Stimulated activated naive B cell treated with anti-CD40 and anti-IgM and Interleukin-4, amounts not matched to agents 10 μg/mL and 1 μg/mL and 100 μg/mL, for 72 hours (primary cell): ENCODE data around the gene GRPEL1.
A peak's percentile ranks its signal among the peaks of the same experiment; 100 is the strongest.
"Not testable (repeated sequence)": the region's sequence is repeated elsewhere in the genome, so short reads cannot be mapped to it uniquely, and the experiment has no call there.

Experiments
- ATAC-seq, 2 donors: fragments of 150-1000 bp; cut with Tn5 transposase; replicated peaks; 2 replicates each; pipeline ENCODE4 v1.10.0; 2021; ENCODE audit warnings: moderate library complexity in 1 of 2
- DNase-seq: peaks from one replicate; pipeline ENCODE4 v3.0.0; 2021
- H3K27ac Mint-ChIP-seq: one replicate; pipeline ENCODE4 v1.8.0; 2022; ENCODE audit warnings: mild to moderate bottlenecking, mixed read lengths
- H3K27me3 Mint-ChIP-seq, 2 donors: one replicate each; pipeline ENCODE4 v1.8.0; 2022; ENCODE audit warnings: mixed read lengths in 2 of 2
- H3K36me3 Mint-ChIP-seq, 2 donors: one replicate each; pipeline ENCODE4 v1.8.0; 2022; ENCODE audit warnings: mixed read lengths in 2 of 2, mild to moderate bottlenecking in 1 of 2
- H3K4me1 Mint-ChIP-seq, 2 donors: one replicate each; pipeline ENCODE4 v1.8.0; 2022; ENCODE audit warnings: mixed read lengths in 2 of 2, mild to moderate bottlenecking in 1 of 2
- H3K4me3 Mint-ChIP-seq, 2 donors: one replicate each; pipeline ENCODE4 v1.8.0; 2022; ENCODE audit warnings: mild to moderate bottlenecking in 2 of 2, mixed read lengths in 2 of 2, moderate library complexity in 1 of 2
- H3K9me3 Mint-ChIP-seq, 2 donors: one replicate each; pipeline ENCODE4 v1.8.0; 2022; ENCODE audit warnings: mixed read lengths in 2 of 2, mild to moderate bottlenecking in 1 of 2

Gene GRPEL1

DNA sequence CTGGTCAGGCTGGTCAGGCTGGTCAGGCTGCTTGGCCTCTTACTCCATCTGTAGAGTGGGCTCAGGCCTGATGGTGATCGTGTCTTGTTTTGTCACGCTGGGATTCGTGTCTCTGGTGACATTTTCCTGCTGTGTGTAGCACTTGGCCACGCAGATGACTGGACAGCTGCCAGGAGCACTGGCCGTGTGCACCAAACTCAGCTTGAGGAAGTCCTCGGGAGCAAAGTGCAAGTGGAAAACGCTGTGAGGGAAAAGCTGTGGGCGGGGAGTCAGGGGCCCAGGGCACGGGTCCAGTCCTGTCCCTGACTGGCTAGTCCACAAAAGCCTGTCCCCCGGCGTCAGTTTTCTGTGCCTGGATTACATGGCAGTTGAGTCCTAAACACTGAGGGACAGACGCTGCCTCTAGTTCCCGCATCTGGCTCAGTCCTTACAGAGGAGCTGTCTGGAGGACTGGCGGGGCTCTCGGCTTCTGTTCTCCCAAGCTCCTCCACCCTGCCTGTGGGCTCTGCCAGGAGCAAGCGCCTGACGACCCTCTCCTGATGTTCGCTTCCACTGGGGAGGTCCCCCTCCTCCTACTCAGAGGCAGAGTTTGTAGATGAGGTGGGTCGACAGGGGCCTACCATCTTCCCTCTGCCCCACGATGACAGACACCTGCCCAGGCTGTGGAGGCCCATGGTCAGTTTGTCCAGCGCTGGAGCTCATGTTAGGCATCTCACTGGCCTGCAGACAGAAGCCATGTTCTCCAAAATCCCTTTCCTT is 35.9 kb upstream of the GRPEL1 start:
- Mint-ChIP-seq H3K9me3 (no peaks in the 10 kb centered on the region), H3K27me3 (peaks cover 6 to 16% of the 10 kb centered on the region in 2 donors), H3K4me3 (peak overlapping the region; percentile 92 to 96), H3K4me1 (peaks cover 11 to 21% of the 10 kb centered on the region in 2 donors), H3K36me3 (no peaks in the 10 kb centered on the region), H3K27ac (peak overlapping the region; percentile 86)
- no peak for DNase-seq
- no peak for ATAC-seq

DNA sequence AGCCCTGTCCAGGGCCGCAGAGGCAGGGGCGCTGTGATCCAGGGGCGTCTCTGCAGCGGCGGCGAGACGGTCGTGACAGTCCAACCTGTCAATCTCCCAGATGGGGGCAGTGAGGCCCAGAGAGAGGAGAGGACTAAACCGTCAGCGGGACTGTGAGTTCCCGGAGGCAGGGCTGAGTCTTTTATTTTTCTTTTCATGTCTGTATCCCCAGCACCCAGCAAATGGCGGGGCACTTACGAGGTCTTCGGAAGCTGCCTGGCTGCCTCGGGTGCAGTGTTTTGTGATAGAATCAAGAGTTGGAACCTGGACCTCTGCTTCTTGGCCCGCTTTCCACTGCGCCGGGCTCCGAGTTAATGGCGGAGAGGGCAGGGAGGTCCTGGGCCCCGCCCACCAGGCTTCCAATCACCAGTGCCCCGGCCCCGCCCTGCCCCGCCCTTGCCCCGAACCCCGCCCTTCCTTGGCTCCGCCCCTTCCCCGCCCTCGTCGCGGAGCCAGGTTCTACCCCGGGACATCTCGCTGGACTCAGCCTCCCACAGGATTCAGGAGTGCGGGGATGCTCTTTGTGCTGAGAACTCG is 35.3 kb upstream of the GRPEL1 start:
- Mint-ChIP-seq H3K4me3 (peak overlapping the region; percentile 92 to 96), H3K27me3 (peaks cover 6 to 14% of the 10 kb centered on the region in 2 donors), H3K4me1 (peaks cover 11 to 21% of the 10 kb centered on the region in 2 donors), H3K27ac (peak overlapping the region; percentile 86), H3K9me3 (no peaks in the 10 kb centered on the region), H3K36me3 (no peaks in the 10 kb centered on the region)
- peak; percentile 65 for DNase-seq
- peak; percentile 92 to 94 for ATAC-seq

DNA sequence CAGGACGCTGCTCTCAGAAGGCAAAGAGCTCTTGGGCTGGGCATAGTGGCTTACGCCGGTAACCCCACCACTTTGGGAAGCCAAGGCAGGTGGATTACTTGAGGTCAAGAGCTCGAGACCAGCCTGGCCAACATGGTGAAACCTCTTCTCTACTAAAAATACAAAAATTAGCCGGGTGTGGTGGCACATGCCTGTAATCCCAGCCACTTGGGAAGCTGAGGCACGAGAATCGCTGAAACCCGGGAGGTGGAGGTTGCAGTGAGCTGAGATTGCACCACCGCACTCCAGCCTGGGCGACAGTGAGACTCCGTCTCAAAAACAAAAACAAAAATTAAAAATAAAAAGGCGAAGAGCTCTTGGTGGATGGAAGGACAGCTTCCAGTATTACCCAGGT is 34.6 kb upstream of the GRPEL1 start:
- H3K36me3 Mint-ChIP-seq, DNase-seq, H3K9me3 Mint-ChIP-seq, H3K27ac Mint-ChIP-seq: not testable (repeated sequence)
- H3K27me3 Mint-ChIP-seq: peaks cover 8 to 16% of the 10 kb centered on the region in 2 donors
- ATAC-seq: peak in 1 of 2 donors; percentile 1
- H3K4me3 Mint-ChIP-seq: peak overlapping the region; percentile 92 to 96
- peaks cover 11 to 21% of the 10 kb centered on the region in 2 donors for H3K4me1 Mint-ChIP-seq

DNA sequence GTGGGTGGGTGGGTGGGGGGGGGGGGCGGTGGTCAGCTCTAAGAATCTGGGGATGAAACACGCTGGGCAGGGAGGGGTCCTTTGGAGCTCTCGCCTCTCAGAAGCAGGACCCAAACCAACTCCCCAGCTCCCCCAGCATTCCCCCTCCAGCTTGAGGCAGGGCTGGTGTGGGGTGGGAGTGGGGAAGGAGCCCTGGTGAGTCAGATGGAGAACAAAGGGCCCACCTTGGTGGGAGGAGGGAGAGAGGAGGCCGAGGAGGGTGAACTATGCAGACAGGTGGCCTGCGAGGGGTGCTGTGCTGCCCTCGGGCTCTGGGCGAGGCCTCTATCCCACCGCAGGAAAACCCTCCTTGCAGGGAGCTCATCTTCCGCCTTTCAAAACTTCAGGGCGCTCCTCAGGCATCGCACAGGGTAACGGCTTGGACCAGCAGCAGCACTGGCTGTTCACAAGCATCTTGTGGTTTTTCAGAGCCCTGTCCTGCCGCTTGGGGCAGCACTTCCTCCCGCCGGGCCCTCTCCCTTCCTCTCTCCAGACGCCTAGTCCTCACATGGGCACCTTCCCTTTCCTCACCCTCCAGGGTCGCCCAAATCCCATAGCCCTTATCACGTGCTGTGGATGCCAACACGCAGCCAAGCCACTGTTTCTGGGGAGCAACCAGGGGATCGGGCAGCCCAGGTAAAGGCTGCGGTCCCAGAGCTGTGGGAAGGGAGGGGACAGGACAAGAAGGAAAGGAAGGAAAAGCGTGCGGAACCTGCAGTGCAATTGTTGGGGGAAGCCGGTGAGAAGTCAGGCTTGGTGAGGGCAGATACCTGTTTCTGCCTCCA is 34.0 kb upstream of the GRPEL1 start:
- H3K27ac Mint-ChIP-seq: no peak overlapping the region
- H3K4me1 Mint-ChIP-seq: peaks cover 11 to 21% of the 10 kb centered on the region in 2 donors

DNA sequence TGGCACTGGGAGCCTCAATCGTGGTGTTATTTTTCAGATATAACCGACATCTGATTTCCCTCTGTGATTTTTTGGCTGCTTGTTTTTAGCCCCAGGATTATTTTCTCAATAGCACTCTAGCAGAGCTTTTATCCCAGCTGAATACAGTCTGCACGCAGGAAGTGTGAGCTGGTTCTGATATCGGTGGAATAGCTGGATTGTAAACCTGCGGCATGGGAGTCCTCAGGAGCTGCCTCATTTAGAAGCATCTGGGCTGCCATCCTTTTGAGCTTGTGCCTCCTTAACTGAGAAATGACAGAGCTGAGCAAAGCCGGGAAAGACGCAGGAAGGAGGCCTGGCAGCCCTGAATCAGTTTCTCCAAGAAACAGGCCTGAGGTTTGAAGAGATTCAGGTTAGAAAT is 28.4 kb upstream of the GRPEL1 start:
- ATAC-seq (no peak), DNase-seq (no peak)
- H3K4me3 Mint-ChIP-seq: no peak overlapping the region
- H3K27ac Mint-ChIP-seq: no peak overlapping the region
- peaks cover 34 to 46% of the 10 kb centered on the region in 2 donors for H3K27me3 Mint-ChIP-seq
- H3K9me3 Mint-ChIP-seq: no peaks in the 10 kb centered on the region
- no peaks in the 10 kb centered on the region for H3K4me1 Mint-ChIP-seq
- H3K36me3 Mint-ChIP-seq: no peaks in the 10 kb centered on the region

More for the DNA sequence above, 34.0 kb upstream of the GRPEL1 start:
- ATAC-seq (peak; percentile 69 to 76), DNase-seq (peak; percentile 39)
- Mint-ChIP-seq H3K4me3 (peak overlapping the region; percentile 92 to 96), H3K36me3 (no peaks in the 10 kb centered on the region), H3K27me3 (peaks cover 11 to 18% of the 10 kb centered on the region in 2 donors), H3K9me3 (no peaks in the 10 kb centered on the region)

DNA sequence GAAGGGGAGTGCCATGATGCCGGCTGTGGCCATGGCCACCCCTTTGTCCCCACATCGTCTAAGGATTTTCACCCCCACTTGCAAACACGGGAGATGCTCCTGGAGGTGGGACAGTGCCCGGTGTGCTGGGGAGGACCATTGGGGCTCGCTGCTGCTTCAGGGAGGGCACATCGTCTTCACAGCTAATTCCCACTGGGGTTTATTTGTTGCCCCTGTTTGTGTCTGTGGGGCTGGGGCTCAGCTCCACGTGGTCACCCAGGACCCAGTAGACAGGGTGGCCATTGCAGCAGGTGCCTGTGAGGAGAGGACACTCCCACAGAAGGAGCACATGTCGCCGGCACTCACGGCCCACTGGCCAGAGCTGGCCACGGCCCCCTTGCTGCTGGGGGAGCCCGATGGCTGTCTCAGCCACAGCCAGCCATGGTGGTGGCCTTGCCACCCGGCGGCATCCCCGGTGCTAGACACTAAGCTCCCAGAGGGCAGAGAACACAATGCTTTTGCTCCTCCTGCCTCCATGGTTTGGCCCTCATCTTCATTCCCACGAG is 27.8 kb upstream of the GRPEL1 start:
- no peak for DNase-seq
- no peaks in the 10 kb centered on the region for H3K9me3 Mint-ChIP-seq
- H3K27me3 Mint-ChIP-seq: peaks cover 39 to 50% of the 10 kb centered on the region in 2 donors
- no peaks in the 10 kb centered on the region for H3K4me1 Mint-ChIP-seq
- ATAC-seq: no peak
- no peaks in the 10 kb centered on the region for H3K36me3 Mint-ChIP-seq
- no peak overlapping the region for H3K27ac Mint-ChIP-seq
- no peak overlapping the region for H3K4me3 Mint-ChIP-seq

DNA sequence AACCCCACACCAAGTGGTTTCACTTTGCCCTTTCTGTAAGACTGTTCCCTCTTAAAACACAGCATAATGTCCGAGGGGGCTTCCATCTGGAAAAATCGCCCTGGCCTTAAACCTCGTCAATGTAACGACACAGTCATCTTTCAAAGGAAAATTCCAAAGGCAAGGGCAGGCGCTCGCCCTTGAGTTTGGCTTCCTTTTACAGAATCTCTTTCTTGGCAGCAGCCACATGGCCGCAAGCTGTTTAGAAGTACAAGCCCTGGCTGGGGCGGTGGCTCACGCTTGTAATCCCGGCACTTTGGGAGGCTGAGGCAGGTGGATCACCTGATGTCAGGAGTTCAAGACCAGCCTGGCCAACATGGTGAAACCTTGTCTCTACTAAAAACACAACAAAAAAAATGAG is 27.1 kb upstream of the GRPEL1 start:
- no peak overlapping the region for H3K27ac Mint-ChIP-seq
- ATAC-seq: no peak
- DNase-seq: no peak
- H3K36me3 Mint-ChIP-seq: no peaks in the 10 kb centered on the region
- no peak overlapping the region for H3K4me3 Mint-ChIP-seq
- peaks cover 42 to 53% of the 10 kb centered on the region in 2 donors for H3K27me3 Mint-ChIP-seq
- no peaks in the 10 kb centered on the region for H3K9me3 Mint-ChIP-seq
- no peaks in the 10 kb centered on the region for H3K4me1 Mint-ChIP-seq

DNA sequence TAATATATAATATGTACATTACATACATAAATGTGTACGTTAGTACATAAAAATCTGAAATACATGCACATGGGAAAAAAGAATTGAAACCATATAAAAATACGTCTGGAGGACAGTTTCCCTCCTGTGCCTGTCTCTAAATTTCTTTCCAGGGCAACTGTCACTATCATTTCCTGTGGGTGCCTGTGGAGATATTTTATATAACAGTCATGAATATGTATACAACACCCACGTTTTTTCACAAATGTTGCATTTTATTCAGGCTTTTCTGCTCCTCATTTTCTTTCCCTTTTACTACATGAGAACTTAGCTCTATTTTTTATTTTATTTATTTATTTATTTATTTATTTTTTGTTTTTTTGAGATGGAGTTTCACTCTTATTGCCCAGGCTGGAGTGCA is 24.2 kb upstream of the GRPEL1 start:
- ATAC-seq: no peak
- no peak for DNase-seq
- Mint-ChIP-seq H3K36me3 (no peaks in the 10 kb centered on the region), H3K27me3 (peaks cover 45 to 49% of the 10 kb centered on the region in 2 donors), H3K9me3 (no peaks in the 10 kb centered on the region), H3K27ac (no peak overlapping the region), H3K4me1 (no peaks in the 10 kb centered on the region), H3K4me3 (no peak overlapping the region)

DNA sequence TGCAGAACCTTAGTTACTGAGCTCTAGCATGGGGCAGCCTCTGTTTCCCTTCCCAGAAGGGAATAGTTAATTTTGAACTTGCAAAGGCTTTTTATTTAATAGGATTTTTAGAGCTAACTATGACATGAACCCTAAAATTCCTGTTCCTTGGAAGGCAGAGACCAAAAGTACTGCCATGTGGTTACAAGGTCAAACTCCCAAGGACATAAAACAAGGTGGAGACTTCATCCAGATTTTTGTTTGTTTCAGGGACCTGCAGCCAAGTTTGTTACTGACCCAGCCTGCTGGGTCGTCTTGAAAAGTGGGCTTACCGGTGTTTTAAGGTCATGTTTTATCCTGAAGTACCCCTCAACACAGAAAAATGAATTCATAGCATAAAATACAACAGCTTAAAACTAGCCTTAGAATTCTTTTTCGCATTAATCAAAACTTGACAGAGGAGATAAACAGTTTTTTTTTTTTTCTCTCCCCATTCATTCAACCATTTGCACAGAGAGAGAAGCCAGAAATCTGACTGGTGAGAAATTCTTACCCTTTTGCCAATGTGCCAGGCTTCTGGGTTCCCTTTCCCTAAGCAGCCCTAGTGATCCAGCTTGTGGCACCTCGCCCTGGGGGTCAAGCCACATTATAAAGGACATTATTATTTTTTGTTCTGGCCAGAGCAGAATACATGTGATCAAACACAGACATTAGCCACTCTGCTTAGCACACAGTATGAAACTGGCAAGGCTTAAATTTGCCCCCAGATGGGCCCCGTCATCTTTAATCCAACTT is 21.5 kb upstream of the GRPEL1 start:
- H3K4me3 Mint-ChIP-seq: no peak overlapping the region
- peaks cover 41 to 44% of the 10 kb centered on the region in 2 donors for H3K27me3 Mint-ChIP-seq

DNA sequence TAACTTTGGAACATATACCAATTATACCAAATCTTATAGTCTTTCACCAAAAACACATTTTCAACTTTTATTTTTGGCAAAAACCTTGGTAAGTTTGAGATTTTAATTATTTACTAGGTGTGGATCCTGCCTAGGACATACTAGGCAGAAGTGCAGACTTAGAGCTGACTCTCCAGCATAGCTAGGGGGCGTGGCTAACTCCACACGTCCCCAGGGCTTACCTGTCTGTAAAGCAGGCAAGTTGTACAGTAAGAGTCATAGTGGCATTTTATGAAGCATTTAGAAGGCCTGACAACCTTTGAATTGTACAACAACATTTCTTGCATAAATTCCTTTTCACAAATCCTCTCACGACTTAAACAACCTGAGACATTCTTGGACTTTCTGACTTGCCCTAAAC is 19.2 kb upstream of the GRPEL1 start:
- Mint-ChIP-seq H3K36me3 (no peaks in the 10 kb centered on the region), H3K27me3 (peaks cover 37 to 50% of the 10 kb centered on the region in 2 donors), H3K27ac (no peak overlapping the region), H3K4me1 (no peaks in the 10 kb centered on the region), H3K4me3 (no peak overlapping the region), H3K9me3 (peaks cover 0 to 3% of the 10 kb centered on the region in 2 donors)
- DNase-seq: no peak
- no peak for ATAC-seq

More for the DNA sequence above, 21.5 kb upstream of the GRPEL1 start:
- no peak overlapping the region for H3K27ac Mint-ChIP-seq
- H3K9me3 Mint-ChIP-seq: no peaks in the 10 kb centered on the region
- no peak for ATAC-seq
- no peak for DNase-seq
- no peaks in the 10 kb centered on the region for H3K4me1 Mint-ChIP-seq
- no peaks in the 10 kb centered on the region for H3K36me3 Mint-ChIP-seq

DNA sequence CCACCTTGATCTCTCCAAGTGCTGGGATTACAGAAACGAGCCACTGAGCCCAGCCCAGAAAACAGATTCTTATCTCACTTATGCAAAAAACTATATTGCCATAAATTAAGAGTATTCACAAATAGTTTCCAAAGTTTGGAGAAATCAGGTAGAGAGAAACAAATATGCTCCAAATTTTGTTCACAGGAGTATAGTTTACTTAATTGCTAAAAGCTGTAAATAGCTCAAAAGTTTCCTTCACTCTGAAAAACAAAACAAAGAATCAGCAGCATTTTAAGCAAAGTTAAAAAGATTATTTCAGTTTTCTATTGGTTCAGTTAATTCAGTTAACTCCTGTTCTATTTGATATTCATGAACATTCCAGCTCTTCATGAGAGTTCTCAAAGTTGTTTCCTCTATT is 18.5 kb upstream of the GRPEL1 start:
- H3K4me1 Mint-ChIP-seq: no peaks in the 10 kb centered on the region
- DNase-seq: no peak
- H3K9me3 Mint-ChIP-seq: peaks cover 0 to 3% of the 10 kb centered on the region in 2 donors
- peaks cover 33 to 51% of the 10 kb centered on the region in 2 donors for H3K27me3 Mint-ChIP-seq
- ATAC-seq: no peak
- H3K27ac Mint-ChIP-seq: no peak overlapping the region
- H3K36me3 Mint-ChIP-seq: no peaks in the 10 kb centered on the region
- no peak overlapping the region for H3K4me3 Mint-ChIP-seq

DNA sequence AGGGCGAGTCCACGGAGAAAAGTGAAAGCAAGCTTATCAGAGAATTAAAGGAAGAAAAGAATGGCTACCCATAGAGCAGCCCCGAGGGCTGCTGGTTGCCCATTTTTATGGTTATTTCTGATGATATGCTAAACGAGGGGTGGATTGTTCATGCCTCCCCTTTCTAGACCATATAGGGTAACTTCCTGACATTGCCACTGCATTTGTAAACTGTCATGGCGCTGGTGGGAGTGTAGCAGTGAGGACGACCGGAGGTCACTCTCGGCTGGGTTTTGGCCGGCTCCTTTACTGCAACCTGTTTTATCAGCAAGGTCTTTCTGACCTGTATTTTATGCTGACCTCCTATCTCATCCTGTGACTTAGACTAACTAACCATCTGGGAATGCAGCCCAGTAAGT is 16.7 kb upstream of the GRPEL1 start:
- Mint-ChIP-seq H3K4me3 (peak overlapping the region in 1 of 2 donors; percentile 32), H3K27me3 (peaks cover 37 to 55% of the 10 kb centered on the region in 2 donors)
- not testable (repeated sequence) for H3K36me3 Mint-ChIP-seq, ATAC-seq, H3K27ac Mint-ChIP-seq, H3K9me3 Mint-ChIP-seq, DNase-seq, H3K4me1 Mint-ChIP-seq

DNA sequence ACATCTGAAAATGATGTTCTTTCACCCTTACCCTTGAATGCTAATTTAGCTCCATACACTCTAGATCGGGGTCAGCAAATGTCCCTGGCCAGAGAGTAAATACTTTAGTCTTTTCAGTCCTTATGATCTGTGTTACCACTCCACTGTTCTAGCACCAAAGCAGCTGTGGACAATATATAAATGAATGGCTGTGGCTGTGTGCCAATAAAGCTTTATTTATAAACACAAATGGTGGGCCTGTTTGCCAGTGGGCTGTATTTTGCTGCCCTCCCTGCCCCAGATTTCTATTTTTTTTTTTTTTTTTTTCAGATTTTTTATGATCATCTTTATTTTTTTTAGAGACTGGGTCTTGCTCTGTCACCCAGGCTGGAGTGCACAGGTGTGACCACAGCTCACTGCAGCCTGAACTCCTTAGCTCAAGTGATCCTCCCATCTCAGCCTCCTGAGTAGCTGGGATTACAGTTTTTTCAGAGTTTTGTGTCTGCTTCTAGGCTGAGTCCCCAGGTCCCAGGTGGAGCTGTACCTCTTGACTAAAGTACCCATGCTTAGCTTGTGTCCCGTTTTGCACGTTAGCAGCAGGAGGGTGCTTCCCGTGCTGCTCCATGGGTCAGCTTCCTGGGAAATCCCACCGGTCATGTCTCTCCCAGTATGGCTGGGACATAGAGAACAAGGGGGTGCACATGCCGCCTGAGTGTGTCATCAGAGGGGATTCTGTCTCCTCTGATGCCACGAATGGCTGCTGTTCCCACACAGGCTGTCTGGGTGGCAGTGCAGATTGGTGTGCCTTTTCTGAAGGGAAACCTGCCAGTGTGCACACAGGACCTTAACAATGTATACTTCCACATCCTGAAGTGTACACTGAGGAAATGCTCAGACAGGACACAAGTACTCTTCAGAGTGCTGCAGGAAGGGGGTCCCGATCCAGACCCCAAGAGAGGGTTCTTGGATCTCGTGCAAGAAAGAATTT is 16.0 kb upstream of the GRPEL1 start:
- Mint-ChIP-seq H3K27ac (no peak overlapping the region), H3K27me3 (peaks cover 37 to 59% of the 10 kb centered on the region in 2 donors), H3K4me3 (peak overlapping the region in 1 of 2 donors; percentile 32), H3K36me3 (no peaks in the 10 kb centered on the region), H3K9me3 (peaks cover 0 to 6% of the 10 kb centered on the region in 2 donors), H3K4me1 (no peaks in the 10 kb centered on the region)
- ATAC-seq (no peak), DNase-seq (no peak)
